ENCODE data around the gene LPCAT1.
A peak's percentile ranks its signal among the peaks of the same experiment; 100 is the strongest.
"Not testable (repeated sequence)": the region's sequence is repeated elsewhere in the genome, so short reads cannot be mapped to it uniquely, and the experiment has no call there.

LPCAT1 gene

GRCh38 chr5:1541702-1542400 lies 18.1 kb upstream of the LPCAT1 start:
- no peak for DNase-seq (ENCODE audit: low spot score)

DNA sequence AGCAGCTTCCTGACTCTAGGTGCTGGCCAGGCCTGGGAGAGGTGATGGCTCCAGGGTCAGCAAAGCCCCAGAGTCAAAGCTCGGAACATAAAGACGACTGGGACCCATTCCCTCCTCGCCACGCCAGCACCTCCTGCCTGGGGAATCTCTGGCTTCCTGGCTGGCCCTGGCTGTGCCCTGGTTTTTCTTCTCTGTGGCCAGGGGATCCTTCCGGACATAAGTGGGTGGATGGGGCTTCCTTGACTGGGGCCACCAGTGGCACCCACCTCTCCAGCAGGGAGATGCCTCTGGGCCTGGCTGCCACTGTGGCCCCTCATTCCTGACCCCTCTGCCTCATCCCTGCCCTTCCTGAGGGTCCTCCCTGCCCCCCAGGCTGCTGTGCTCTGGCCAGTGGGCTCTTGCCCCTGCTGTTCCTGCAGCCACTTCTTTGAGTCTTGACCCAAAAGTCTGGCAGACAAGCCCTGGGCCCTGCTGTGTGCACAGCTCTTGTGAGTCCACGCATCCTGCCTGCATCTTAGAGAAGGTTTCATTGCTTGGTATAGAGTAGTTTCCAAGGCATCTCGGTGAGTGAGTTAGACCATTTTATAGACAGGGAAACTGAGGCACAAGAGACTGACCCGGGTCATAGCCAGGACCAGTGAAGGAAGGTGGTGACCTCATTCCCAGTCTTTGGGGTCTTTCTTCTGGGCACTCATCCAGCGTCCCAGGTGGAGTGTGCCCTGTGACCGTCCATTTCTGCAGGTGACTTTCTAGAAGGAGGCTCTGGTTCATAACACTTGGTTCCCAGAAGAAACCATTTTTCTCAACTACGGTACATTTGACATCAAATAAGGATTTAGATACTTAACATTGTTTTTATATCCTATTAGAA lies 17.3 kb upstream of the LPCAT1 start:
- no peak for DNase-seq (ENCODE audit: low spot score)

GRCh38 chr5:1540166-1540565 lies 16.4 kb upstream of the LPCAT1 start:
- no peak for DNase-seq (ENCODE audit: low spot score)

GRCh38 chr5:1539393-1540161 lies 15.8 kb upstream of the LPCAT1 start:
- DNase-seq (ENCODE audit: low spot score): not testable (repeated sequence)

DNA sequence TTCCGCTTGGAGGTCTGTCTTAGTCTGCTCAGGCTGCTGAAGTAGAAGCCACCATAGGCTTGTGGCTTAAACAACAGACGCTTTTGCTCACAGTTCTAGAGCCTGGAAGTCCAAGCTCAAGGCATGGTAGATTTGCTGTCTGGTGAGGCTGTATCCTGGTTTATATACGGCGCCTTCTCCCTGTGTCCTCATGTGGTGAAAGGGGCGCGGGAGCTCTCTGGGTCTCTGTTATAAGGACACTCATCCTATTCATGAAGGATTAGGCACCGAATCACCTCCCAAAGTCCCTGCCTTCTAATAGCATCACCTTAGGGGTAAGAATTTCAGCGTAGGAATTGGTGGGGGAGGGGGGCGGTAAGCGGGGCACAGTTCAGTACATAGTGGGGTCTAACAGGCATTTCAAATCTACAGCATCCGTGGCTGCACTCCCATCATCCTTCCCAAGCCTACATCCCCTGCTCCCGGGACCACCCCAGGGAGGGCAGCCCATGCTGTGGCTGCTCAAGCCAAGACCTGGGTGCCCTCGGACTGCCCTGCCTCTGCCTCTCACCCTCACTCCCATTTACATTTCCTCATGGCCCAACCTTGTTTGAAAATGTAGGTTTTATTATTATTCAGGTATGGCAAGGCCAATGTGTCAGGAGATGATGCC lies 15.1 kb upstream of the LPCAT1 start:
- no peak for DNase-seq (ENCODE audit: low spot score)

- DNase-seq (ENCODE audit: low spot score): no peak
Measured at GRCh38 chr5:1538276-1538675, 14.5 kb upstream of the LPCAT1 start.

DNA sequence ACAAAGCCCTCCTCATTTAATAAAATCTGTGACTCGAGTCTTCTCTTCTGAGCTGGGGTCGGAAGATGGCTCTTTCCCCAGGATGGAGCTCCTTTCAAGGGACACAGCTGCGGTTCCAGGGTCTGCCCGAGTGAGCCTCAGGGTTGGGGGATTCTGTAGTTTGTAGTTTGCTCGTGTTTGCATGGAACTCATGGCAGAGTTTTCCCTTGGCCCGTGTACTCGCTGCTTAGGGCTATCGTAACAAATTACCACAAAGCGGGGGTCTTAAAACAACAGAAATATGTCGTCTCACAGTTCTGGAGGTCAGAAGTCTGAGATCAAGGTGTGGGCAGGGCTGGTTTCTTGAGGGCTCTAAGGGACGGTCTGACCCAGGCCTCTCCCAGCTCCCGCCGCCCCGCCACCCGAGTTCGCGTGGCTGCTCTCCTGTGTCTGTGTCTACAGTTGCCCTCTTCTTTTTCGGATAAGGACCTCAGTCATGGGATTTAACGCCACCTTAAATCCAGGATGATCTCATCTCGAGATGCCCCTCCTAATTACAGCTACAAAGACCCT lies 13.9 kb upstream of the LPCAT1 start:
- DNase-seq (ENCODE audit: low spot score): no peak

- DNase-seq (ENCODE audit: low spot score): no peak
Measured at GRCh38 chr5:1536871-1537602, 13.3 kb upstream of the LPCAT1 start.

DNA sequence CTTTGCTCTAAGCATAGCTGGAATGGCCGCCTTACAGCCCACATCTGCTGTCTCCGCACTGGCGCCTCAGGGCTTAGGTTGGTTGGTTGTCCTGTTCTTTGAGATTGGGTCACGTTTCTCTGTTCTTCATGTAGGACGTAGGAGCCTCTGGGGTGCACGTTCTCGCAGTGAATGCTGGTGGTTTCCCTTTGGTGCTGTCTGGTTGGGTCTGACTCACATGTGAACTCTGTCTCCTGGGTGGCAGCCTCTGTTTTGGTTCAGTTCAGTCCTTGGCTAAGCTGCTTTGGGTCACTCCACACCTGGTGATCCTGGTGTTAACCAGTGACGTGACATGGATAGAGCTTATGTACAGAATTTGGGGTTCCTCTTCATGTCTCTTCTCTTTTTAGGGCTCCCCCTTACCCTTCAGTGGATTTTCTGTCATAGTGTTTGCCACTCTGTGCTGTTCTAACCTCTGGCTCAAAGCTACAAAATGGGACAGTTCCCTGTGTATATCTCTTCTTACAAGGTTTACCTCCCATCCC lies 12.6 kb upstream of the LPCAT1 start:
- DNase-seq (ENCODE audit: low spot score): peak; percentile 81

DNA sequence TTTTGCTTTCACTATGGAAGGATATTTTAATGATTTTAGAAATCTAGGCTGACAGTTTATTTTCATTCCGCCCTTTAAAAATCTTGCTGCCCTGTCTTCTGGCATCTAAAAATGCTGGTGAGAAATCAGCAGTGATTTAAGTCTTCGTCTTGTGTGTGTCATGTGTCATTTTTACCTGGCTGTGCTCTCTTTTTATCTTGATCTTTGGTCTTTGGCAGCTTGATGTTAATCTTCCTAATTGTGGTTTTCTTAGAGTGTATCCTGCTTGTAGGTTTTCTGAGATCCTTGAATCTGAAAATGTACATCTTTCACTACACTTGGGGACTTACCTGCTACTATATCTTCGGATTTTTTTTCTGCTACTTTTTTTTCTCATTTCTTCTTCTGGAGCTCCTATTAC lies 11.9 kb upstream of the LPCAT1 start:
- DNase-seq (ENCODE audit: low spot score): no peak

GRCh38 chr5:1532384-1532783 lies 8.6 kb upstream of the LPCAT1 start:
- no peak for DNase-seq (ENCODE audit: low spot score)

GRCh38 chr5:1529498-1529897 lies 5.7 kb upstream of the LPCAT1 start:
- DNase-seq (ENCODE audit: low spot score): no peak

DNA sequence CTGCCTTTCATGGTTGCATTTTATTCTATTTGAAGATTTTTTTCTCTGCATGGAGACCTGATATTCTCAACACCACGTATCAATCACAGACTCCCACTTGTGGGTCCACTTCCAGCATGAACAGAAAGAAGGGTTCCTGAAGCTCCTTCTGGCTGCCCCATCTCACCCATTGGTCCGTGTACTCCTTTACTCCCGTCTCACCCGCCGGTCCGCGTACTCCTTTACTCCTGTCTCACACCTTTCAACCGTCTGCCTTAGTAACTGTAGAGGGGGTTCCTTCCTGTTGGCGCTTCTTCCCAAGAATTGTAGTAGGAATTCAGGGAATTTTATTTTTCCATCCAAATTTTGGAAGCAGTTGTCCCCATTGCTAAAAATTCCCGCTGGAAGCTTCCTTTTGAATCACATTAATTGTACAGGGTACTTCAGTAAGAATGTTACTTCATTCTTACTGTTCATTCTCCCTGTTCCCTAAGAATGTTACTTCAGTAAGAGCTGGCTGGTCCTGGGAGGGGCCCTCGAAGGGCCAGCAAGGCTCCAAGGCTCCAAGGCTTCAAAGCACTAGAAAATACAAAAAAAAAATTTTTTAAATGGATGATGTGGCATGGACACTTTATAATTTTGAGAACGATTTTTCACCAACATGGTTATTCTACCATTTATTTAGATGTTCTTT lies 3.9 kb upstream of the LPCAT1 start:
- no peak for DNase-seq (ENCODE audit: low spot score)

DNA sequence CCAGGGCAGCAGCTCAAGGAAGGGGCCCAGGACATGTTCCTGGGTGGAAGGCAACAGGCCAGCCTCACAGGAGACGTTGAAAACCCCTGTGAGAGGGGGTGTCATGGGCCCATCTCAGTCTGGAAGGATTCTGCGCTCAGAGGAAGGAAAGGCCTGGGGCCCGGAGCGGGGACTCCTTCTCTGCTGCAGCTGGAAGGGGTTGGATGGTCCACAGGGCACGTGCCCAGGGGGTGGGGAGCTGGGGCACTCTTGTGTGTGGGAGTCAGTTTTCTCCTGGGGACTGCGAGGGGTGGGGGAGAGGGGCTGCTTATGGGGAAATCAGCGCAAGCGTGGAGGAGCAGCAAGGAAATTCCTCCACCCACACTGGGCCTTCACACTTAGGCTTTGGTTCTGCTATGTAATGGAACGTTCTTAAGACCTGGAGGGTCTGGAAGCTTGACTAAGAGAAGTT lies 2.9 kb upstream of the LPCAT1 start:
- DNase-seq (ENCODE audit: low spot score): no peak

- no peak for DNase-seq (ENCODE audit: low spot score)
Measured at GRCh38 chr5:1526190-1526631, 2.5 kb upstream of the LPCAT1 start.

GRCh38 chr5:1525624-1526189 lies 1.9 kb upstream of the LPCAT1 start:
- DNase-seq (ENCODE audit: low spot score): no peak

GRCh38 chr5:1524799-1525623 lies 1.3 kb upstream of the LPCAT1 start:
- DNase-seq (ENCODE audit: low spot score): no peak

DNA sequence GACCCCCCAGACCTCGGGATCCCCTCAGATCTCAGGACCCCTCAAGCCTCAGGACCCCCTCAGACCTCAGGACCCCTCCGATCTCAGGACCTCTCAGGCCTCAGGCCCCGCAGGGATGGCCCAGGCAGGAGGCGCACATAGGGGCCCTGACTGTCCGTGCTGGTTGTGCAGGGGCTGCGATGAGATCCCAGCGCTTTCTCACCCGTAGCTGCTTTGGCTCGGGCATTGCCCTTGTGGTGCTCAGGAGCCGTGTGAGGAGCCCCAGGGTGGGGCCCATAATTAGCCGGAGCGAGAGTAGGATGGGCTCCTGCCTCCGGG lies 680 bp upstream of the LPCAT1 start:
- DNase-seq (ENCODE audit: low spot score): no peak

GRCh38 chr5:1523480-1523792 lies 324 bp downstream of the LPCAT1 start:
- peak; percentile 18 for DNase-seq (ENCODE audit: low spot score)
